Naive thymus-derived CD4-positive, alpha-beta T cell (primary cell): ENCODE measurements around the gene HPCA. TPM values are rescaled to one million over a fixed set of nuclear protein-coding genes. Genes with fewer than 3 reads are reported as not detected.
A peak's percentile ranks its signal among the peaks of the same experiment; 100 is the strongest.

ENCODE experiments used
- ATAC-seq: fragments of 150-1000 bp; cut with Tn5 transposase; 2 replicates; pipeline ENCODE4 v1.10.0; 2021; ENCODE audit warnings: mild to moderate bottlenecking, moderate library complexity
- CTCF ChIA-PET: fragments of 350-600 bp; sonication (Branson Sonifier 250); formaldehyde crosslinking; loops from one replicate; lab custom pipeline; 2021; ENCODE audit warnings: antibody characterized with exemption; lab: Charles Lee
- POLR2A ChIA-PET: fragments of 350-600 bp; sonication (Branson Sonifier 250); formaldehyde crosslinking; loops from one replicate; lab custom pipeline; 2021; ENCODE audit warnings: antibody characterized with exemption, inconsistent platforms; lab: Charles Lee
- DNase-seq, 9 donors: peaks; one replicate each; pipeline versions ENCODE4 v3.0.0 to v3.0.0-alpha.2; 2020 to 2022; ENCODE audit warnings: mixed read lengths in 1 of 9
- H3K27ac ChIP-seq: one replicate; pipeline ENCODE4 v1.7.0; 2013; ENCODE audit warnings: mild to moderate bottlenecking, low read depth, low read length, moderate library complexity
- H3K27me3 ChIP-seq, 2 donors: one replicate each; pipeline ENCODE4 v1.7.0; 2013; ENCODE audit warnings: low read length in 2 of 2, mild to moderate bottlenecking in 2 of 2, moderate library complexity in 2 of 2; ENCODE audit not compliant: control insufficient read depth in 2 of 2, insufficient read depth in 2 of 2
- H3K36me3 ChIP-seq, 3 experiments: 1 replicate in 2 of 3; 2 replicates in 1 of 3; pipeline ENCODE4 v1.7.0; 2013; ENCODE audit warnings: low read length in 3 of 3, mild to moderate bottlenecking in 3 of 3, moderate library complexity in 1 of 3; ENCODE audit not compliant: insufficient read depth in 3 of 3, control insufficient read depth in 2 of 3
- H3K4me1 ChIP-seq, 2 donors: one replicate each; pipeline ENCODE4 v1.7.0; 2013; ENCODE audit warnings: low read length in 2 of 2, mild to moderate bottlenecking in 2 of 2, moderate library complexity in 1 of 2; ENCODE audit not compliant: control insufficient read depth in 2 of 2, insufficient read depth in 2 of 2
- H3K4me3 ChIP-seq: 2 replicates; pipeline ENCODE4 v1.7.0; 2013; ENCODE audit warnings: mild to moderate bottlenecking, low read length
- H3K9me3 ChIP-seq, 3 experiments: 1 replicate in 2 of 3; 2 replicates in 1 of 3; pipeline ENCODE4 v1.7.0; 2013; ENCODE audit warnings: low read length in 3 of 3; ENCODE audit not compliant: control insufficient read depth in 2 of 3
- H3K27ac Mint-ChIP-seq, 9 donors: one replicate each; pipeline ENCODE4 v1.8.0; 2020 to 2022; ENCODE audit warnings: mixed read lengths in 9 of 9, mild to moderate bottlenecking in 8 of 9, moderate library complexity in 5 of 9, inconsistent platforms in 2 of 9
- H3K27me3 Mint-ChIP-seq, 5 donors: one replicate each; pipeline ENCODE4 v1.8.0; 2021 to 2022; ENCODE audit warnings: mixed read lengths in 5 of 5, mild to moderate bottlenecking in 1 of 5
- H3K36me3 Mint-ChIP-seq, 5 donors: one replicate each; pipeline ENCODE4 v1.8.0; 2020 to 2022; ENCODE audit warnings: mixed read lengths in 5 of 5, mild to moderate bottlenecking in 3 of 5, inconsistent platforms in 1 of 5
- H3K4me1 Mint-ChIP-seq, 7 donors: one replicate each; pipeline ENCODE4 v1.8.0; 2020 to 2022; ENCODE audit warnings: mixed read lengths in 7 of 7, mild to moderate bottlenecking in 3 of 7, inconsistent platforms in 1 of 7
- H3K4me3 Mint-ChIP-seq, 10 donors: one replicate each; pipeline ENCODE4 v1.8.0; 2020 to 2022; ENCODE audit warnings: mild to moderate bottlenecking in 10 of 10, mixed read lengths in 10 of 10, moderate library complexity in 6 of 10, inconsistent platforms in 2 of 10
- H3K9me3 Mint-ChIP-seq, 11 donors: one replicate each; pipeline ENCODE4 v1.8.0; 2020 to 2022; ENCODE audit warnings: mixed read lengths in 11 of 11, mild to moderate bottlenecking in 4 of 11, inconsistent platforms in 1 of 11, moderate library complexity in 1 of 11
- intact Hi-C, 2 donors: fragments of 100-400 bp; cut with micrococcal nuclease; formaldehyde crosslinking; loops; one replicate each; pipeline ENCODE4 v1.15.1; 2023
- polyA plus RNA-seq, 2 donors: library from polyadenylated mRNA; unstranded; fragments of 300-500 nt; fragmentation: Illumina TruSeq; gene quantifications; one replicate each; pipeline ENCODE4 v1.2.3, GENCODE V29; 2021
- total RNA-seq, 6 experiments: library from RNA in 5 of 6; stranded (reverse) in 5 of 6; gene quantifications; 1 replicate in 5 of 6; 2 replicates in 1 of 6; pipeline ENCODE4 v1.2.3 and lab custom pipeline; 2021 to 2026

Gene HPCA
- total RNA-seq (under 1 TPM in 2 of 5 experiments, not detected in 3; 0.31 to 0.43 TPM), polyA plus RNA-seq (not detected), total RNA-seq (lab: John Stamatoyannopoulos, UW) (not detected)

DNA sequence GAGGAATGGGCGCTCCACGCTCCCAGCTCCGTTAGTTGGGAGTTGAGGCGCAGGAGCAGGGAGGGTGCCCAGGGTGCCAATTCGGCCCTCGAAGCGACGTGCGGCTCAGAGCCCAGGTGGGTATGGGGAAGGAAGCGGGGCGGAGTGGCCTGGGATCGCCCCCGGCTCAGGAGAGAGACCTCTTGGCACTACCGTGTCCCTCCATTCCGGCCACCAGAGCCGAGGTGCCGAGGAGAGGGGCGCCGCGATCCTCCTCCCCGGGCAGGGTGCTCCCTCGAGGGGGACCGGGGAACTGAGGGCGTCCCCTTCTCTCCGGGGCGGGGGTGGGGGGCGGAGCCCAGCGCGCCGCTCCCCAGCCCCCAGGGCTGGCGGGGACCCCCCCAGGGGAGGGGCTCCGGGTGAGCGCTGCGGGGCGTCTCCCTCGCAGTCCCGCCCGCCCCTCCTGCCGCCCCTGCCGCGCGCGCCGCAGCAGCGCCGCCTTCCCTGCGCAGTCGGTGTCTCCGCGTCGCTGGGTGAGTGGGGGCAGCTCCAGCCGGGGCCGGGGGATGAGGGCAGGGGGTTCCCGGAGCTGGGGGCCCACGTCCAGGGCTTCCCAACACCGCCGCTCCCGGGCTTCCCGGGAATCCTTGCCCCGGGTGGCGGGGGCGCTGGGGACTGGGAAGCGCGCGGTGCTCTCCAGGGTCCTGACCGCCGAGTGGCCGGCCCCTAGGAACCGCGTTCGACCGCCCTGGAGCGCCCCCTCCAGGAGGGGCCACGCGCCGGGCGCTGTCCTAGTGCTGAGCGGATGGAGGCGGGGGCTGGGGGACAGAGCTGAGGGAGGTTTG is at the start of gene HPCA:
Gene HPCA (plus strand): TSS at position 488 of the 824 bp plus-strand sequence. CDS start 2,408 bp downstream, outside the sequence.
- intact Hi-C loops, result no loop called here
- DNase-seq (peak in 3 of 9 donors; percentile 10 to 68 (median 23)), ATAC-seq (peak; percentile 79)
- H3K36me3 ChIP-seq, result no peaks in the 10 kb centered on the region
- peaks cover 7 to 15% of the 10 kb centered on the region in 2 donors for H3K27me3 ChIP-seq
- H3K4me3 ChIP-seq, result no peak within 1 kb of the TSS
- H3K9me3 ChIP-seq, result no peaks in the 10 kb centered on the region
- H3K27ac ChIP-seq, result no peak within 1 kb of the TSS
- H3K4me3 Mint-ChIP-seq, result peak within 1 kb of the TSS in 2 of 10 donors; percentile 38 to 43
- H3K27ac Mint-ChIP-seq, result no peak within 1 kb of the TSS
- CTCF ChIA-PET, result no interaction called here
- peaks cover 0 to 4% (median 0%) of the 10 kb centered on the region in 11 donors for H3K9me3 Mint-ChIP-seq
- no peaks in the 10 kb centered on the region for H3K4me1 ChIP-seq
- no peaks in the 10 kb centered on the region for H3K36me3 Mint-ChIP-seq
- POLR2A ChIA-PET, result no interaction called here
- peaks cover 0 to 14% (median 5%) of the 10 kb centered on the region in 7 donors for H3K4me1 Mint-ChIP-seq
- peaks cover 61 to 81% (median 65%) of the 10 kb centered on the region in 5 donors for H3K27me3 Mint-ChIP-seq

GRCh38 chr1:32848354-32849063 is 37.8 kb upstream of the HPCA start:
- H3K4me3 ChIP-seq, result no peak overlapping the region
- Mint-ChIP-seq H3K27me3 (no peaks in the 10 kb centered on the region), H3K4me1 (peaks cover 0 to 7% (median 0%) of the 10 kb centered on the region in 7 donors), H3K9me3 (no peaks in the 10 kb centered on the region), H3K4me3 (no peak overlapping the region), H3K36me3 (peaks cover 6 to 35% (median 23%) of the 10 kb centered on the region in 5 donors), H3K27ac (no peak overlapping the region)
- DNase-seq (no peak), ATAC-seq (no peak)
- H3K36me3 ChIP-seq, result peaks cover 0 to 30% (median 0%) of the 10 kb centered on the region in 3 experiments
- intact Hi-C loops, result no loop called here
- H3K9me3 ChIP-seq, result no peaks in the 10 kb centered on the region
- H3K4me1 ChIP-seq, result no peaks in the 10 kb centered on the region
- ChIA-PET CTCF (no interaction called here), POLR2A (no interaction called here)
- H3K27me3 ChIP-seq, result no peaks in the 10 kb centered on the region
- H3K27ac ChIP-seq, result no peak overlapping the region

DNA sequence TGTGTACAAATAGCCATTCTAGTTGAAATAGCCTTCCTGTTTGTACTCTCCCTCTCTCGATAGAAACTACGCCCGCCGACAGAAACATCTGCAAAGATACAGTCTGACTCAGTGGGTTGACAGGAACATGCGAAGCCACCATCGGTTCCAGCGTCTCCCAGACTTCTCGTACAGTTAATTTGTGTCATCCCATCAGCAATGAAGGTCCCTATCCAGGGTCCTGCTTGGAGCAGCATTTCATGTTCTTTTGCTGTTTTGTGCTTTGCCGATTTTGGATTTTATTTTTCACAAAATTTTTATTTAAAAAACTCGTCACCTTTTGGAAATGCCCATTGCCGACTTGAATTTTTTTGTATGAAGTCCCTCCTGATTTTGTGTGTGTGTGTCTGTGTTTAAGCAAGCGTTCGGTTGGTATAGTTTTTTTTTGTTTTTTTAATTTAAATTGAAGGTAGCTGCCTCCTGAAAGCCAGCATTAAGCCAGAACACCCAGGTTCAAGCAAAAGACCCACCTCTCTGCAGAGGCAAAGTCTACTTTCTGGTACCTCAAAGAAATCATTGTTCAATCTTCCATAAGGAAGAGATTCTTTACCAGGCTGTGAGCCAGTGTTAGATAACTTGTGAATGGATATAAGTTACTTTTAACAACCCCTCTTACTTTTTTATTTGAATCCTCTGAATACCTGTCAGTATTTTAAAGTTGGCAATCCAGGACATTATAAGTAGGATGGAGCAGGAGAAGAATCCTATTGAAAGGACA is 30.3 kb upstream of the HPCA start:
- no peaks in the 10 kb centered on the region for H3K27me3 ChIP-seq
- H3K4me3 ChIP-seq, result no peak overlapping the region
- no peaks in the 10 kb centered on the region for H3K4me1 ChIP-seq
- H3K4me3 Mint-ChIP-seq, result no peak overlapping the region
- no peaks in the 10 kb centered on the region for H3K27me3 Mint-ChIP-seq
- no peak overlapping the region for H3K27ac ChIP-seq
- H3K9me3 Mint-ChIP-seq, result no peaks in the 10 kb centered on the region
- no peak for DNase-seq
- H3K36me3 Mint-ChIP-seq, result peaks cover 3 to 61% (median 24%) of the 10 kb centered on the region in 5 donors
- H3K36me3 ChIP-seq, result peaks cover 0 to 69% (median 3%) of the 10 kb centered on the region in 3 experiments
- no peak for ATAC-seq
- intact Hi-C loops, result no loop called here
- no peaks in the 10 kb centered on the region for H3K9me3 ChIP-seq
- no peaks in the 10 kb centered on the region for H3K4me1 Mint-ChIP-seq
- no peak overlapping the region for H3K27ac Mint-ChIP-seq
- POLR2A ChIA-PET, result no interaction called here
- CTCF ChIA-PET, result interaction anchor here (0.6 kb wide), 1 partner anchor 109 kb away, joined by 3 read pairs; no protein-coding TSS in a partner anchor

DNA sequence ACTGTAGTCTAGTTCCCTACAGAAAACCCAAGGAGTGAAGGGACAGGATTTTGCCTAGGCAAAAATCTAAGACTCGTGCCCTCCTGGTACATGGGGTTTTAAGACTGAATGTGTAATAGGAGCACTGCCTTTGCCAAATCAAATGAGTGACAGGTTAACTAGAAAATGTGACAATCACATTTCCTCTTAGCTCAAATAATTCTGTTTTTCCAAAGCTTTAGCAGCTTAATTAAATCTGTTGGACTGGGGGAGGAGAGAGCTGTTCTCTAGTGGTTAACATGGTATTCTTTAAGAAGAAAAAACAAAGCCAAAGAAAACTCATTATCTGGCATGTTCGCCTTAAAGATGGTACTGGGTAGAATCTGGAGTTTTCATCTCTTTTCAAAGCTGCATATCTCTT is 28.2 kb upstream of the HPCA start:
- POLR2A ChIA-PET, result no interaction called here
- no peaks in the 10 kb centered on the region for H3K9me3 Mint-ChIP-seq
- peaks cover 0 to 70% (median 32%) of the 10 kb centered on the region in 5 donors for H3K36me3 Mint-ChIP-seq
- no peaks in the 10 kb centered on the region for H3K27me3 Mint-ChIP-seq
- DNase-seq, result no peak
- ATAC-seq, result no peak
- H3K4me3 ChIP-seq, result no peak overlapping the region
- H3K4me1 Mint-ChIP-seq, result peaks cover 0 to 3% (median 0%) of the 10 kb centered on the region in 7 donors
- no peaks in the 10 kb centered on the region for H3K9me3 ChIP-seq
- H3K27me3 ChIP-seq, result no peaks in the 10 kb centered on the region
- no peak overlapping the region for H3K27ac Mint-ChIP-seq
- CTCF ChIA-PET, result no interaction called here
- H3K36me3 ChIP-seq, result peaks cover 0 to 59% (median 3%) of the 10 kb centered on the region in 3 experiments
- no peak overlapping the region for H3K4me3 Mint-ChIP-seq
- no peak overlapping the region for H3K27ac ChIP-seq
- intact Hi-C loops, result no loop called here
- H3K4me1 ChIP-seq, result no peaks in the 10 kb centered on the region

DNA sequence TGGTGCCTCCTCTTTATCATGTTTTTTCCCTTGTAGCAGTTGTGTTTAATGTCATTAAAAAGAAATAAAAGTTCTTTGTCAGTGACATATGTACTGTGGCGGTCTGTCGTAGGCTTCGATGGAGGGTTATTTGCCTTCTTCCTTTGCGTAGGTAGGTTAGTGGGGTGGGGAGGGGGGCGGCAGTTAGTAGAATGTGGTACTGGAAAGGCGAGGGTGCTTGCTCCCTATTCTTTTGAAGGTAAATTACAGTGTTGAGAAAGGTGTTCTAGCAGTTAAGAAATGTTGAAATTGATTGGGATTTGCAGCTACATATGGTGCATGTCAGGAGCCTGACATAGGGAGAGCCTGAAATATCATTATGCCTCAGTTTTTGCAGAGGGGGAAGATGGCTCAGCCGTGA is 27.5 kb upstream of the HPCA start:
- DNase-seq, result no peak
- no peak overlapping the region for H3K4me3 ChIP-seq
- H3K27me3 Mint-ChIP-seq, result no peaks in the 10 kb centered on the region
- ChIA-PET POLR2A (no interaction called here), CTCF (interaction anchor here (1.4 kb wide), 1 partner anchor 14 kb away, joined by 3 read pairs; no protein-coding TSS in a partner anchor)
- ATAC-seq, result no peak
- peaks cover 0 to 70% (median 32%) of the 10 kb centered on the region in 5 donors for H3K36me3 Mint-ChIP-seq
- H3K4me1 ChIP-seq, result no peaks in the 10 kb centered on the region
- H3K27ac Mint-ChIP-seq, result no peak overlapping the region
- intact Hi-C loops, result no loop called here
- H3K9me3 ChIP-seq, result no peaks in the 10 kb centered on the region
- H3K27ac ChIP-seq, result no peak overlapping the region
- H3K4me1 Mint-ChIP-seq, result peaks cover 0 to 3% (median 0%) of the 10 kb centered on the region in 7 donors
- H3K36me3 ChIP-seq, result peaks cover 0 to 52% (median 3%) of the 10 kb centered on the region in 3 experiments
- H3K9me3 Mint-ChIP-seq, result no peaks in the 10 kb centered on the region
- no peaks in the 10 kb centered on the region for H3K27me3 ChIP-seq
- H3K4me3 Mint-ChIP-seq, result no peak overlapping the region

GRCh38 chr1:32859915-32860314 is 26.4 kb upstream of the HPCA start:
- ATAC-seq (no peak), DNase-seq (no peak)
- Mint-ChIP-seq H3K9me3 (no peaks in the 10 kb centered on the region), H3K36me3 (peaks cover 0 to 70% (median 27%) of the 10 kb centered on the region in 5 donors), H3K4me3 (no peak overlapping the region), H3K27ac (no peak overlapping the region), H3K4me1 (peaks cover 0 to 5% (median 0%) of the 10 kb centered on the region in 7 donors), H3K27me3 (no peaks in the 10 kb centered on the region)
- H3K4me3 ChIP-seq, result no peak overlapping the region
- peaks cover 0 to 41% (median 0%) of the 10 kb centered on the region in 3 experiments for H3K36me3 ChIP-seq
- H3K4me1 ChIP-seq, result no peaks in the 10 kb centered on the region
- intact Hi-C loops, result no loop called here
- POLR2A ChIA-PET, result no interaction called here
- H3K9me3 ChIP-seq, result no peaks in the 10 kb centered on the region
- CTCF ChIA-PET, result interaction anchor here (1.4 kb wide), 1 partner anchor 13 kb away, joined by 3 read pairs; no protein-coding TSS in a partner anchor
- H3K27ac ChIP-seq, result no peak overlapping the region
- H3K27me3 ChIP-seq, result no peaks in the 10 kb centered on the region
